GM21717 (cell line): ENCODE data around the gene CA7.

Experiments
- ATAC-seq: cut with Tn5 transposase; IDR thresholded peaks from one replicate; pipeline ENCODE4 v1.9.1; 2021; ENCODE audit warnings: mild to moderate bottlenecking, moderate library complexity; ENCODE audit not compliant: unreplicated experiment

The CA7 gene

GRCh38 chr16:66844342-66845079 is at the start of gene CA7:
TSS of gene CA7 (plus strand) at chr16:66844414. CDS start at chr16:66844488, 74 bp downstream.
- no peak for ATAC-seq

- no peak for ATAC-seq
Measured at GRCh38 chr16:66798161-66798560, 46.1 kb upstream of the CA7 start.

- no peak for ATAC-seq
Measured at GRCh38 chr16:66800856-66801255, 43.4 kb upstream of the CA7 start.

- ATAC-seq, result no peak
Measured at GRCh38 chr16:66801320-66802105, 42.7 kb upstream of the CA7 start, which contains the start of gene TERB1. TSS of gene TERB1 (minus strand) at chr16:66801584. CDS start at chr16:66796798, 4,786 bp downstream.

- no peak for ATAC-seq
Measured at GRCh38 chr16:66802159-66802558, 42.1 kb upstream of the CA7 start.

- no peak for ATAC-seq
Measured at GRCh38 chr16:66809765-66810164, 34.4 kb upstream of the CA7 start.

GRCh38 chr16:66810391-66810790 is 33.8 kb upstream of the CA7 start:
- ATAC-seq, result no peak

GRCh38 chr16:66811043-66811442 is 33.2 kb upstream of the CA7 start:
- no peak for ATAC-seq

- no peak for ATAC-seq
Measured at GRCh38 chr16:66814734-66815133, 29.5 kb upstream of the CA7 start.

- ATAC-seq, result no peak
Measured at GRCh38 chr16:66824006-66824405, 20.2 kb upstream of the CA7 start.

GRCh38 chr16:66830422-66831404 is 13.5 kb upstream of the CA7 start, which contains the start of gene NAE1:
TSS of gene NAE1 (minus strand) at chr16:66830976. CDS start at chr16:66830899, 77 bp downstream.
- ATAC-seq, result peak; percentile 87

GRCh38 chr16:66832190-66832589 is 12.0 kb upstream of the CA7 start:
- no peak for ATAC-seq

- no peak for ATAC-seq
Measured at GRCh38 chr16:66832661-66833305, 11.4 kb upstream of the CA7 start.

GRCh38 chr16:66834746-66835145 is 9.5 kb upstream of the CA7 start:
- no peak for ATAC-seq

GRCh38 chr16:66840883-66841282 is 3.3 kb upstream of the CA7 start:
- ATAC-seq, result no peak

GRCh38 chr16:66841366-66841765 is 2.8 kb upstream of the CA7 start:
- no peak for ATAC-seq

- ATAC-seq, result no peak
Measured at GRCh38 chr16:66842765-66843164, 1.4 kb upstream of the CA7 start.

GRCh38 chr16:66843191-66843590 is 1.0 kb upstream of the CA7 start:
- ATAC-seq, result no peak

- no peak for ATAC-seq
Measured at GRCh38 chr16:66844009-66844341, 239 bp upstream of the CA7 start.

GRCh38 chr16:66845080-66845410 is 831 bp downstream of the CA7 start:
- ATAC-seq, result no peak

GRCh38 chr16:66845791-66846221 is 1.6 kb downstream of the CA7 start:
- no peak for ATAC-seq
